ENCODE results near the gene OCA2. TPM values are rescaled to one million over a fixed set of nuclear protein-coding genes. Genes with fewer than 3 reads are reported as not detected.
A peak's percentile ranks its signal among the peaks of the same experiment; 100 is the strongest.
"Not testable (repeated sequence)": the region's sequence is repeated elsewhere in the genome, so short reads cannot be mapped to it uniquely, and the experiment has no call there.

Gene OCA2
- total RNA-seq, 6 donors from 2014 or later = 0.83 to 6.0 (median 2.0) TPM

GRCh38 chr15:28014623-28015200 is 84.4 kb downstream of the OCA2 start:
- 91 to 95% methylated on average over 15 to 23 of the region's 23 CpGs for whole genome bisulfite sequencing, 2 donors
- ATAC-seq (ENCODE audit: low FRiP score in 2 of 2) = peak in 1 of 2 donors; percentile 7
- TF ChIP-seq CTCF (IDR thresholded peaks at IDR 0.05) = no peak
- TF ChIP-seq POLR2AphosphoS5 (IDR thresholded peaks at IDR 0.05) = no peak
- TF ChIP-seq EP300 (IDR thresholded peaks at IDR 0.05) = no peak
- no peak for TF ChIP-seq POLR2A (IDR thresholded peaks at IDR 0.05)

DNA sequence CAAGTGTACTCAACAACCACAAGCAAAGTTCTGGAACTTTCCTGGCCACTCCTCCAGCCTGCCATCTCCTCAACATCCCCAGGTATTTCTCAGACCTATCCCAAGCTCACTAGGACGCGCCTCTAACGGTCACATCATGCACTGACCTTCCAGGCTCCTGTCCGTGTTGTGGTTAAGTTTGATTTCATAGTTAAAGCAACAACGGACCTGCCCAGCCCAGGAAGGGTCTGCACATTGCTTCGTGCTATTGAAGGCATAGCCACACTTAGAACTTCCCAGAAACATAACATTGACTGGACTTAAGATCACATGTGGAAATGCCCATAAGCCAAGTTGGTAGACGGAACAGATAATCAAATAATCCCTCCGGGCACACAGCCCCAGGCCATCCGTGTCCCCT is 85.1 kb downstream of the OCA2 start:
- no peak for TF ChIP-seq CTCF (IDR thresholded peaks at IDR 0.05)
- no peak for TF ChIP-seq EP300 (IDR thresholded peaks at IDR 0.05)
- no peak for TF ChIP-seq POLR2AphosphoS5 (IDR thresholded peaks at IDR 0.05)
- no peak for TF ChIP-seq POLR2A (IDR thresholded peaks at IDR 0.05)
- H3K27me3 ChIP-seq = no peaks in the 10 kb centered on the region
- no peak for ATAC-seq (ENCODE audit: low FRiP score in 2 of 2)
- WGBS, 2 donors = 89 to 90% methylated on average over 7 to 9 of the region's 9 CpGs
- no peak for DNase-seq
- H3K4me3 ChIP-seq = no peak overlapping the region
- H3K36me3 ChIP-seq = no peaks in the 10 kb centered on the region
- H3K4me1 ChIP-seq = no peaks in the 10 kb centered on the region
- no peak overlapping the region for H3K27ac ChIP-seq
- no peaks in the 10 kb centered on the region for H3K9me3 ChIP-seq

More at GRCh38 chr15:28014623-28015200, 84.4 kb downstream of the OCA2 start:
- peak in 1 of 2 donors; percentile 52 for DNase-seq
- no peak overlapping the region for H3K4me3 ChIP-seq
- no peaks in the 10 kb centered on the region for H3K4me1 ChIP-seq
- no peaks in the 10 kb centered on the region for H3K9me3 ChIP-seq
- H3K27ac ChIP-seq = no peak overlapping the region
- no peaks in the 10 kb centered on the region for H3K36me3 ChIP-seq
- no peaks in the 10 kb centered on the region for H3K27me3 ChIP-seq

- H3K27ac ChIP-seq = no peak overlapping the region
- 87 to 91% methylated on average over 4 to 7 of the region's 7 CpGs for WGBS, 2 donors
- H3K9me3 ChIP-seq = no peaks in the 10 kb centered on the region
- H3K36me3 ChIP-seq = no peaks in the 10 kb centered on the region
- ATAC-seq (ENCODE audit: low FRiP score in 2 of 2) = no peak
- no peaks in the 10 kb centered on the region for H3K27me3 ChIP-seq
- H3K4me3 ChIP-seq = no peak overlapping the region
- no peaks in the 10 kb centered on the region for H3K4me1 ChIP-seq
- peak in 1 of 2 donors; percentile 28 for DNase-seq
- no peak for TF ChIP-seq CTCF (IDR thresholded peaks at IDR 0.05)
- TF ChIP-seq POLR2AphosphoS5 (IDR thresholded peaks at IDR 0.05) = no peak
- TF ChIP-seq POLR2A (IDR thresholded peaks at IDR 0.05) = no peak
- no peak for TF ChIP-seq EP300 (IDR thresholded peaks at IDR 0.05)
Measured at GRCh38 chr15:28013480-28013879, 85.6 kb downstream of the OCA2 start.

- H3K27me3 ChIP-seq = no peaks in the 10 kb centered on the region
- no peak for ATAC-seq (ENCODE audit: low FRiP score in 2 of 2)
- no peak for DNase-seq
- TF ChIP-seq CTCF (IDR thresholded peaks at IDR 0.05) (no peak), POLR2A (IDR thresholded peaks at IDR 0.05) (no peak), POLR2AphosphoS5 (IDR thresholded peaks at IDR 0.05) (no peak), EP300 (IDR thresholded peaks at IDR 0.05) (no peak)
- H3K36me3 ChIP-seq = no peaks in the 10 kb centered on the region
- H3K9me3 ChIP-seq = no peaks in the 10 kb centered on the region
- no peaks in the 10 kb centered on the region for H3K4me1 ChIP-seq
- WGBS, 2 donors = 79 to 87% methylated on average over 4 of the region's 4 CpGs
- H3K27ac ChIP-seq = no peak overlapping the region
- H3K4me3 ChIP-seq = no peak overlapping the region
Measured at GRCh38 chr15:28012231-28012630, 86.9 kb downstream of the OCA2 start.

GRCh38 chr15:28008175-28008574 is 90.9 kb downstream of the OCA2 start:
- not testable (repeated sequence) for H3K4me3 ChIP-seq; ATAC-seq (ENCODE audit: low FRiP score in 2 of 2); H3K27ac ChIP-seq; H3K4me1 ChIP-seq; DNase-seq; H3K9me3 ChIP-seq; H3K27me3 ChIP-seq; H3K36me3 ChIP-seq
- 81 to 87% methylated on average over 2 of the region's 2 CpGs for WGBS, 2 donors
